ENCODE measurements around the gene PMFBP1. TPM values are rescaled to one million over a fixed set of nuclear protein-coding genes. Genes with fewer than 3 reads are reported as not detected.

Gene PMFBP1
- 1 to 10 TPM in 1 of 6 donors, under 1 TPM in 1, not detected in 4; 0.23 to 1.3 TPM for polyA plus RNA-seq (ENCODE audit: low read depth in 6 of 6)

GRCh38 chr16:72172105-72173034 is at the start of gene PMFBP1:
PMFBP1 (minus strand) TSS chr16:72172155; CDS start chr16:72171208, 947 bp downstream.
- DNase-seq (peak; percentile 83), ATAC-seq (ENCODE audit: low read depth in 2 of 2) (peak; percentile 97)
- peaks cover 10 to 12% (median 10%) of the 10 kb centered on the region in 3 donors for H3K4me1 Mint-ChIP-seq
- H3K9me3 Mint-ChIP-seq, result peaks cover 1 to 14% (median 12%) of the 10 kb centered on the region in 7 donors
- peak within 1 kb of the TSS in 3 of 8 donors; percentile 8 to 18 (median 9) for H3K4me3 Mint-ChIP-seq
- no peaks in the 10 kb centered on the region for H3K27me3 Mint-ChIP-seq
- H3K36me3 Mint-ChIP-seq, result peaks cover 4 to 19% of the 10 kb centered on the region in 2 donors
- H3K27ac Mint-ChIP-seq, result peak within 1 kb of the TSS; percentile 86 to 96 (median 94)

- Mint-ChIP-seq H3K27ac (no peak overlapping the region), H3K4me1 (no peaks in the 10 kb centered on the region), H3K36me3 (no peaks in the 10 kb centered on the region), H3K9me3 (no peaks in the 10 kb centered on the region), H3K4me3 (no peak overlapping the region), H3K27me3 (no peaks in the 10 kb centered on the region)
- no peak for DNase-seq
- no peak for ATAC-seq (ENCODE audit: low read depth in 2 of 2)
Measured at GRCh38 chr16:72221630-72222024, 49.7 kb upstream of the PMFBP1 start.

- Mint-ChIP-seq H3K27me3 (no peaks in the 10 kb centered on the region), H3K36me3 (peaks cover 0 to 2% of the 10 kb centered on the region in 2 donors), H3K9me3 (peaks cover 0 to under 1% (median 0%) of the 10 kb centered on the region in 7 donors), H3K27ac (no peak overlapping the region), H3K4me3 (no peak overlapping the region), H3K4me1 (no peaks in the 10 kb centered on the region)
- DNase-seq (no peak), ATAC-seq (ENCODE audit: low read depth in 2 of 2) (no peak)
Measured at GRCh38 chr16:72220875-72221629, 49.1 kb upstream of the PMFBP1 start.

GRCh38 chr16:72219282-72219681 is 47.3 kb upstream of the PMFBP1 start:
- H3K4me3 Mint-ChIP-seq, result peak overlapping the region in 1 of 8 donors; percentile 9
- H3K9me3 Mint-ChIP-seq, result peaks cover 6 to 18% (median 14%) of the 10 kb centered on the region in 7 donors
- ATAC-seq (ENCODE audit: low read depth in 2 of 2), result no peak
- H3K27ac Mint-ChIP-seq, result no peak overlapping the region
- no peaks in the 10 kb centered on the region for H3K27me3 Mint-ChIP-seq
- peaks cover 9 to 19% of the 10 kb centered on the region in 2 donors for H3K36me3 Mint-ChIP-seq
- no peak for DNase-seq
- H3K4me1 Mint-ChIP-seq, result no peaks in the 10 kb centered on the region

GRCh38 chr16:72216767-72217166 is 44.8 kb upstream of the PMFBP1 start:
- Mint-ChIP-seq H3K4me3 (no peak overlapping the region), H3K27me3 (no peaks in the 10 kb centered on the region), H3K4me1 (no peaks in the 10 kb centered on the region), H3K27ac (no peak overlapping the region), H3K36me3 (peaks cover 9 to 25% of the 10 kb centered on the region in 2 donors), H3K9me3 (peaks cover 7 to 18% (median 14%) of the 10 kb centered on the region in 7 donors)
- ATAC-seq (ENCODE audit: low read depth in 2 of 2) (no peak), DNase-seq (no peak)

- Mint-ChIP-seq H3K27ac (no peak overlapping the region), H3K4me3 (no peak overlapping the region), H3K4me1 (no peaks in the 10 kb centered on the region), H3K27me3 (no peaks in the 10 kb centered on the region), H3K9me3 (peaks cover 7 to 18% (median 14%) of the 10 kb centered on the region in 7 donors), H3K36me3 (peaks cover 9 to 25% of the 10 kb centered on the region in 2 donors)
- DNase-seq (no peak), ATAC-seq (ENCODE audit: low read depth in 2 of 2) (no peak)
Measured at GRCh38 chr16:72214821-72215220, 42.9 kb upstream of the PMFBP1 start.

- ATAC-seq (ENCODE audit: low read depth in 2 of 2), result no peak
- H3K4me3 Mint-ChIP-seq, result no peak overlapping the region
- no peaks in the 10 kb centered on the region for H3K27me3 Mint-ChIP-seq
- H3K9me3 Mint-ChIP-seq, result peaks cover 7 to 18% (median 14%) of the 10 kb centered on the region in 7 donors
- H3K4me1 Mint-ChIP-seq, result no peaks in the 10 kb centered on the region
- no peak for DNase-seq
- H3K27ac Mint-ChIP-seq, result peak overlapping the region in 1 of 6 donors; percentile 24
- H3K36me3 Mint-ChIP-seq, result peaks cover 9 to 24% of the 10 kb centered on the region in 2 donors
Measured at GRCh38 chr16:72211110-72211509, 39.2 kb upstream of the PMFBP1 start.

- no peaks in the 10 kb centered on the region for H3K27me3 Mint-ChIP-seq
- H3K27ac Mint-ChIP-seq, result no peak overlapping the region
- peaks cover 9 to 18% of the 10 kb centered on the region in 2 donors for H3K36me3 Mint-ChIP-seq
- peaks cover 4 to 13% (median 10%) of the 10 kb centered on the region in 7 donors for H3K9me3 Mint-ChIP-seq
- H3K4me1 Mint-ChIP-seq, result no peaks in the 10 kb centered on the region
- ATAC-seq (ENCODE audit: low read depth in 2 of 2) (no peak), DNase-seq (no peak)
- no peak overlapping the region for H3K4me3 Mint-ChIP-seq
Measured at GRCh38 chr16:72210555-72210954, 38.6 kb upstream of the PMFBP1 start.

GRCh38 chr16:72210072-72210471 is 38.1 kb upstream of the PMFBP1 start:
- Mint-ChIP-seq H3K9me3 (peaks cover 2 to 8% (median 7%) of the 10 kb centered on the region in 7 donors), H3K4me3 (no peak overlapping the region), H3K4me1 (no peaks in the 10 kb centered on the region), H3K36me3 (peaks cover 7 to 13% of the 10 kb centered on the region in 2 donors), H3K27me3 (no peaks in the 10 kb centered on the region), H3K27ac (no peak overlapping the region)
- ATAC-seq (ENCODE audit: low read depth in 2 of 2), result no peak
- DNase-seq, result no peak

- no peak for ATAC-seq (ENCODE audit: low read depth in 2 of 2)
- Mint-ChIP-seq H3K9me3 (no peaks in the 10 kb centered on the region), H3K4me1 (peaks cover 18 to 21% (median 20%) of the 10 kb centered on the region in 3 donors), H3K4me3 (no peak overlapping the region), H3K27me3 (no peaks in the 10 kb centered on the region), H3K27ac (no peak overlapping the region), H3K36me3 (no peaks in the 10 kb centered on the region)
- DNase-seq, result no peak
Measured at GRCh38 chr16:72206299-72206698, 34.3 kb upstream of the PMFBP1 start.

GRCh38 chr16:72203401-72203800 is 31.4 kb upstream of the PMFBP1 start:
- no peaks in the 10 kb centered on the region for H3K27me3 Mint-ChIP-seq
- H3K9me3 Mint-ChIP-seq, result no peaks in the 10 kb centered on the region
- H3K36me3 Mint-ChIP-seq, result peaks cover 0 to 4% of the 10 kb centered on the region in 2 donors
- peaks cover 18 to 21% (median 20%) of the 10 kb centered on the region in 3 donors for H3K4me1 Mint-ChIP-seq
- H3K27ac Mint-ChIP-seq, result peak overlapping the region; percentile 25 to 90 (median 56)
- H3K4me3 Mint-ChIP-seq, result peak overlapping the region in 7 of 8 donors; percentile 43 to 82 (median 70)
- DNase-seq (peak; percentile 21), ATAC-seq (ENCODE audit: low read depth in 2 of 2) (peak; percentile 83 to 86)

- Mint-ChIP-seq H3K9me3 (no peaks in the 10 kb centered on the region), H3K36me3 (peaks cover 0 to 4% of the 10 kb centered on the region in 2 donors), H3K4me3 (no peak overlapping the region), H3K4me1 (peaks cover 18 to 21% (median 20%) of the 10 kb centered on the region in 3 donors), H3K27ac (no peak overlapping the region), H3K27me3 (no peaks in the 10 kb centered on the region)
- ATAC-seq (ENCODE audit: low read depth in 2 of 2) (no peak), DNase-seq (no peak)
Measured at GRCh38 chr16:72202014-72202413, 30.1 kb upstream of the PMFBP1 start.

- DNase-seq (no peak), ATAC-seq (ENCODE audit: low read depth in 2 of 2) (no peak)
- H3K4me1 Mint-ChIP-seq, result peaks cover 18 to 21% (median 20%) of the 10 kb centered on the region in 3 donors
Measured at GRCh38 chr16:72201387-72201786, 29.4 kb upstream of the PMFBP1 start.

More at GRCh38 chr16:72201387-72201786, 29.4 kb upstream of the PMFBP1 start:
- H3K9me3 Mint-ChIP-seq, result no peaks in the 10 kb centered on the region
- H3K27me3 Mint-ChIP-seq, result no peaks in the 10 kb centered on the region
- H3K4me3 Mint-ChIP-seq, result no peak overlapping the region
- H3K27ac Mint-ChIP-seq, result no peak overlapping the region
- H3K36me3 Mint-ChIP-seq, result peaks cover 0 to 4% of the 10 kb centered on the region in 2 donors
